Mucosa of rectum (tissue), 2 donors: ENCODE measurements around the gene RER1.

Source experiments
- H3K27ac ChIP-seq, 2 donors: one replicate each; pipeline ENCODE4 v1.7.0; 2013; ENCODE audit warnings: inconsistent platforms in 2 of 2, low read depth in 2 of 2, low read length in 2 of 2
- H3K27me3 ChIP-seq, 2 donors: one replicate each; pipeline ENCODE4 v1.7.0; 2013; ENCODE audit warnings: low read length in 2 of 2; ENCODE audit not compliant: control insufficient read depth in 2 of 2, insufficient read depth in 2 of 2
- H3K36me3 ChIP-seq, 2 donors: one replicate each; pipeline ENCODE4 v1.7.0; 2013; ENCODE audit warnings: low read length in 2 of 2; ENCODE audit not compliant: control insufficient read depth in 2 of 2, insufficient read depth in 2 of 2
- H3K4me1 ChIP-seq, 2 donors: one replicate each; pipeline ENCODE4 v1.7.0; 2013; ENCODE audit warnings: low read length in 2 of 2, mild to moderate bottlenecking in 1 of 2; ENCODE audit not compliant: control insufficient read depth in 2 of 2, insufficient read depth in 2 of 2
- H3K4me3 ChIP-seq, 2 donors: one replicate each; pipeline ENCODE4 v1.7.0; 2013; ENCODE audit warnings: low read length in 2 of 2
- H3K9ac ChIP-seq, 2 donors: one replicate each; pipeline ENCODE4 v1.7.0; 2013; ENCODE audit warnings: low read length in 2 of 2, low read depth in 1 of 2, mild to moderate bottlenecking in 1 of 2
- H3K9me3 ChIP-seq, 2 donors: one replicate each; pipeline ENCODE4 v1.7.0; 2013; ENCODE audit warnings: low read length in 2 of 2; ENCODE audit not compliant: control insufficient read depth in 2 of 2
- donor health status: healthy.
- donor health status: Normal muscosa, but diverticular disease.

RER1 gene

DNA sequence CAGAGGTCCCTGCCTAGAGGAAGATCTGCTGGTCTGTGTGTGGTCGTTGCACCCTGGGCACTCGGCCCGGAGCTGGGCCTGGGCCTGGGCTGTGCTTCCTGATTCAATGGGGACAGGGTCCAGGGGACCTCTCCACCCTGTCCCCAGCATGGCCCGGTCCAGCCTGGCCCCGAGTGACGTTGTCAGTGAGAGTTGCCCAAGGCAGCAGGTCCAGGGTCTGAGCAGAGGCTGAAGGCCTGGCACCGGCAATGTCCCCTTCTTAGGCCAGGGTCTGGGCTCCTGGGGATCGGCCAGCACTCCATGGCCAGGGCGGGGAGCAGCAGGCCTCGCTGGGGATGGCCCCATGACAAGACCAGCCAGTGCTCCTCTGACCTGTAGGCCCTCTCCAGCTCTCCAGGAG is 36.3 kb downstream of the RER1 start:
- H3K9me3 ChIP-seq: peaks cover 0 to 3% of the 10 kb centered on the region in 2 donors
- no peaks in the 10 kb centered on the region for H3K27me3 ChIP-seq
- no peak overlapping the region for H3K27ac ChIP-seq
- H3K9ac ChIP-seq: no peak overlapping the region
- H3K4me3 ChIP-seq: no peak overlapping the region
- no peaks in the 10 kb centered on the region for H3K4me1 ChIP-seq
- H3K36me3 ChIP-seq: no peaks in the 10 kb centered on the region

DNA sequence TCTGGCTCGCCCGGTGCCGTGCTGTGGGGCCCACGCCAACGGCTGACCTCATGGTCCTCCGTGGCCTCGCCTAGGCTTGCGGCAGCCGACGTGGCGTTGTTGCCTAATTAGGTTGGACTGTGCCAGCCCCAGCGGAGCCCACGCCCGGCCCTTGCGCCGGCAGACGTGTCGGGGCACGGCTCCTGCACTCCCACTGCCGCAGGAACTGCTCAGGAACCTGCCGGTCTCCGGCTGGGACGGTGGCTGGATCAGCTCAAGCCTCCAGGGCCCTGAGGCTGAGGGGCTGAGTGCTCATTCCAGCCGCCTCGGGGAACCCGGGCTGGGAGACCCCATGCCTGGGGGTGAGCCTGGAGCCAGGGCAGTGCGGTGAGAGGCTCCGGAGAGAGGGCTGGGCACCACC is 36.8 kb downstream of the RER1 start:
- Histone ChIP-seq H3K27ac (no peak overlapping the region), H3K27me3 (no peaks in the 10 kb centered on the region), H3K4me1 (no peaks in the 10 kb centered on the region), H3K9ac (no peak overlapping the region), H3K36me3 (no peaks in the 10 kb centered on the region), H3K9me3 (no peaks in the 10 kb centered on the region), H3K4me3 (no peak overlapping the region)

DNA sequence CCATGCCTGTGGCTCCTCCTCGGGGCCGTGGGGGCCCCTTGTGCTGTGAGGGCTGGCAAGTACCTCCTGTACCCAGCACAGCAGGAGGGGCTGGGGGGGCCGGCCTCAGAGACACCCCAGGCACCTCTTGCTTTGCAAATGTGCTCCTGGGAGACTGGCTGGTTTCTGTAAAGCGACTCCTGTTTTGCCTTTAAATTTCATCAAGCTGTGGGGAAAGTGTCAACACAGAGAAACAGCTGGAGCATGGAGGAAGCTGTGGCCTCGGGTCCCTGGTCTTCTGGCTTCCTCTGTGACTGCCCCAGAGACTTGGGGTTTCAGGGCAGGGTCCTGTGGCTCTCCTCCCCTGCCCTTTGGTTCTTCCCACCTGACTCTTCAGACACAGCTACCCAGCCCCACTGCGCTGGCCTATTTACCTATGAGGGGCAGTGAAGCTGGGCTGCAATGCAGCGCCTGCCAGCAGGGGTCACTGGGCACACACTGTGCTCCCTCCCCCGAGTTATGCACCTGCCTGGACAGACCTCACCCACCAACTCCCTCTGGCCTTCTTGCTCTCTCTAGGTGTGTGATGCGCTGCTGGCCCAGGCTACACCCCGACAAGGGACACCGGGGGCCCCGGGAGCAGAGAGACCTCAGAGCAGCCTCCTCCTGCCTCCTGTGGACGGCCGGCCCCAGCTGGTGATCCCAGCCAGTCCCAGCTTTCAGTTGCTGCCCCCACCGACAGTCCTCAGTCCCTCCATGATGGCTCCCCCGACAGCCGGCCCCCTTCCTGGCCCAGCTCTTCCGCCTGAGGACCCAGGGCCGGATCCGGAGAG is 38.3 kb downstream of the RER1 start:
- no peak overlapping the region for H3K27ac ChIP-seq
- H3K27me3 ChIP-seq: no peaks in the 10 kb centered on the region
- H3K4me1 ChIP-seq: no peaks in the 10 kb centered on the region
- no peak overlapping the region for H3K4me3 ChIP-seq
- H3K9ac ChIP-seq: no peak overlapping the region
- H3K9me3 ChIP-seq: no peaks in the 10 kb centered on the region
- H3K36me3 ChIP-seq: no peaks in the 10 kb centered on the region

DNA sequence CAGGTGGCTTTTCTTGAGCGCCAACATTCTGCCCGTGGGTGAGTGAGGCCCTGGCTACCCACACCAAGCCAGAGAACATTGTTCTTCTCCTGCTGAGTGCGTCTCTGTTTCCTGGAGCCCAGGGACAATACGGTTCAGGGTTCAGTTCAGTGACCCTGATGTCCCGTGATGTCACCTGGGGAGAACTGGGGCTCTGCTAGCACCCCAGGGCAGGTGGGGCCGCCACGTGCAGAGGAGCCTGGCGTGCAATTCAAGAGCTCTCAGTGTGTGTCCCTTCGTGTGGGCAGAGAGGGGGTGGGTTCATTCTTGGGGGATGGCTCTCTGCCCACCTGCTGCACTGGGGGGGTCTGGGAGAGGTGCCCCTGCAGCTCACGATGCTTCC is 38.9 kb downstream of the RER1 start:
- H3K36me3 ChIP-seq: no peaks in the 10 kb centered on the region
- no peak overlapping the region for H3K27ac ChIP-seq
- H3K27me3 ChIP-seq: no peaks in the 10 kb centered on the region
- no peak overlapping the region for H3K9ac ChIP-seq
- no peaks in the 10 kb centered on the region for H3K4me1 ChIP-seq
- H3K9me3 ChIP-seq: no peaks in the 10 kb centered on the region
- no peak overlapping the region for H3K4me3 ChIP-seq

DNA sequence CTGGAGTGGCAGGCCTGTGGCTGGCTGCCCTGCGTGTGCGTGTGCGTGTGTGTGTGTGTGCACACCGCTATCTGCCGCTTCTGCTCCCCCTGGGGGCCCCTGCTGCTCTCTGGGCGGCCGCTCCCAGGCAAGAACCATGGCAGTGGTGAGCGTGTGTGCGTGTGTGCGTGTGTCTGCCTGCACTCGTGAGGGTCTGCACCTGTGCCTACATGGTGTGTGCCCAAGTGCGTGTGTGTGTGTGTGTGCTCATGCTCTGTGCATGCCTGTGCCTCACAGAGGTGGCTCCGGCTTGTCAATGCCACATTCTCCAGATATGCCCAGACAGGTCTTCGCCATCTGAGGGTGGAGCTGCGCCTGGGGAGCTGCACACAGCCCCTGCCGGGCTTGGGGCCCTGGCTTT is 39.5 kb downstream of the RER1 start:
- H3K4me1 ChIP-seq: no peaks in the 10 kb centered on the region
- H3K27me3 ChIP-seq: no peaks in the 10 kb centered on the region
- no peak overlapping the region for H3K4me3 ChIP-seq
- no peak overlapping the region for H3K27ac ChIP-seq
- H3K36me3 ChIP-seq: no peaks in the 10 kb centered on the region
- no peaks in the 10 kb centered on the region for H3K9me3 ChIP-seq
- H3K9ac ChIP-seq: no peak overlapping the region

DNA sequence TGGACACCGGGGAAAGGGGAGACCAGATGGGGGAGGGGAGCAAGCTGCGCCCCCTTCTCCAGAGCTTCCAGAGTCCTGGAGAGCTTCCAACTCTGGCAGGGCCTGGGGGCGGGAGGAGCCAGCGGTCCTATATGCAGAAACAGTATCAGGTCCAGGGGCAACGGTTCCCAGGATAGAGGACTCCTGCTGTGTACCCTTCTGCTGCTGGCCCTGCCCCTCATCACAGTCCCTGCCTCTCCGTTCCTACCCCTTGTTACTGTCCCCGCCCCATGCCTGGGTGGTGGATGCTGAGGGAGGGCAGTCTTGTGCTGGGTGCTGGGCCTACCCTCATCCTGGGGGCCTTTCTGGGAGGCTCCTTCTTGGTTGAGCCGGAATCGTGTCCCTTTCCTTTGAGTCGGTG is 39.9 kb downstream of the RER1 start:
- no peak overlapping the region for H3K9ac ChIP-seq
- no peaks in the 10 kb centered on the region for H3K27me3 ChIP-seq
- no peak overlapping the region for H3K4me3 ChIP-seq
- no peak overlapping the region for H3K27ac ChIP-seq
- no peaks in the 10 kb centered on the region for H3K36me3 ChIP-seq
- no peaks in the 10 kb centered on the region for H3K4me1 ChIP-seq
- H3K9me3 ChIP-seq: no peaks in the 10 kb centered on the region

DNA sequence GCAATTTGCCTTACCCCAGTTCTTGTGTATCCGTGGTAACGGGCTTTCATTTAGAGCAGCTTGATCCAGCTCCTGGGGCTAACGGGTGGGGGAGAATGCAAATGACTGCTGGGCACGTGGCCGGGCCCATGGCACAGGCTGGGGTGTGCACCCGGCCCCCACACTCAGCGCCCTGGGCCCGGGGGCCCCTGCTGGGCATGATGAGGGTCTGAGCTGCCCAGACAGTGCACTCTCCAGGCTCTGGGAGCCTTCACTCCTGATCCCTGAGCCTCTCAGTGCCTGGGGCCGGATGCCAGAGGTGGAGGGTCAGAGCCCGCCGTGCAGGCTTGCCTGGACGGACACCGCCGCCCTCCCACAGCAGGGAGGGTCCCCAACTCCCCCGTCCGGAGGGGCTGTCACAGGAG is 40.8 kb downstream of the RER1 start:
- Histone ChIP-seq H3K4me1 (no peaks in the 10 kb centered on the region), H3K9me3 (no peaks in the 10 kb centered on the region), H3K36me3 (no peaks in the 10 kb centered on the region), H3K4me3 (no peak overlapping the region), H3K27me3 (no peaks in the 10 kb centered on the region), H3K27ac (no peak overlapping the region), H3K9ac (no peak overlapping the region)

DNA sequence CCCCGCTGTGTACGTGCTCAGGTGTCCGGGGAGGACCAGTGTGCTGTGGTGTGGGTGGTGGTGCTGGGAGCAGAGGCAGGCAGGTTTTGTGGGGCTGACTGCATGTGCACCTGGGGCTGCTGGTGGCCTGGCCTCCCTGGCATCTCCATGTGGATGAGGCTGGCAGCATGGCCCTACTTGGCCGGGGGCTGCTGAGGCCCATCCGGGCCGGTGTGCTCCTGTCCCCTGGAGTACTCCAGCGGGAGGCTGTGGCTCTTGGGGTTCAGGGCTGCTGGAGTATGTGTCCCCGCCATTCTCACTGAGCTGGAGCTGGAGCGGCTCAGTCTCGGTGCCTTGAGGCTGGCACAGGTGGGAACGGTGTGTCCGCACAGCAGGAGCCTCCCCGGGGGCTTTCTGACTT is 41.6 kb downstream of the RER1 start:
- Histone ChIP-seq H3K27ac (no peak overlapping the region), H3K9me3 (no peaks in the 10 kb centered on the region), H3K4me1 (peaks cover 2 to 4% of the 10 kb centered on the region in 2 donors), H3K4me3 (no peak overlapping the region), H3K9ac (no peak overlapping the region), H3K36me3 (no peaks in the 10 kb centered on the region), H3K27me3 (no peaks in the 10 kb centered on the region)

DNA sequence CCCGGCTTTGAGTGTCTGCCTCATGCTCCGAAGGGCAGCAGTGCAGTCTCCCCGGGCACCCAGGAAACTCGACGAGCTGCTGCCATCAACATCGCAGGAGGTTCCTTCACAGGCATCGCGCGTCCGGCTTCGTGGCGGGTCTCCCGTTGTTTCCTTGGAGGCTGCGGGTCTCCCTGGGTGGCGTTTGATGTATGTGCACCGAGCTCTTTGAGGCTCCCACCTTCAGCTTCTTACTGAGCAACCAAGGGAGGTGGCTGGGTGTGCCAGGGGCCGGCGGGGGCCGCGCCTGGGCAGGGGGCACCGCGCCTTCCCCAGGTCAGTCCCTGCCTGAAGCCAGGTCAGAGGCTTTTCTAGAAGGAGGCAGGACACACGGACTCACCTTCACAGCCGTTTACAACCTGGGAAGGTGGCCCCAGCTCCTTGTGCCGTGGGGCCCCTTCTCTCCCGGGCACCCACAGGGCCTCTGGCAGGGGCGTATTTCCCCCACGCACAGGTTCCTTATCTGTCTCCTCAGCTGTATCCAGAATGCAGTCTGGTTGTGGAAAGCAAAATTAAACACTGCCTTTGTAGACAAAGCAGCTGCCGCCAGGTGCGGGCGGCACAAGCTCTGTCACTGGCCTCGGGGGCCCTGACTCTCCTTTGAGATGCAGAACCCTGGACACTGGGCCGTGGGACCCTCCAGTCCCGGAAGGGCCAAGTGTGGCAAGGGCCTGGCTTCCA is 42.5 kb downstream of the RER1 start:
- Histone ChIP-seq H3K9ac (no peak overlapping the region), H3K36me3 (no peaks in the 10 kb centered on the region), H3K27ac (no peak overlapping the region), H3K9me3 (no peaks in the 10 kb centered on the region), H3K27me3 (no peaks in the 10 kb centered on the region), H3K4me3 (no peak overlapping the region), H3K4me1 (peaks cover 4 to 8% of the 10 kb centered on the region in 2 donors)

DNA sequence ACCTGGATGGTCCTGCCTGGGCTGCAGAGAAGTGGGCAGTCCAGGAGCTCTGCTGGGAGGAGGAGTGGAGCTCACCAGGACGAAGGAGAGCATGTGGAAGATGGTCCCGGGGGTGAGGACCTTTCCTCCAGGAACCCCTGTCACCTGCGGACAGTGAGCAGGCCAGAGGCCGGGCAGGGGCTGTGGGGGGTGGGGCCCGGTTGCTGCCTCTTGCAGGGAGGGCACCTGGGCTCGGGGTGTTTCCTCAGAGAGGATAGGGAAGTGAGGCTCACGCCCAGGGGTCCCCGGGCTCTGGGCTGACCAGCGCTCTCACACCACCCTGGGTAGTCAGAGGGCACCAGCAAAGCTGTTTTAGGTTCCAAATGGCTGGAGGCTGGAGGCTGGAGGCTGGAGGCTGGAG is 43.5 kb downstream of the RER1 start:
- Histone ChIP-seq H3K27me3 (no peaks in the 10 kb centered on the region), H3K4me1 (peaks cover 4 to 8% of the 10 kb centered on the region in 2 donors), H3K4me3 (no peak overlapping the region), H3K36me3 (no peaks in the 10 kb centered on the region), H3K9ac (no peak overlapping the region), H3K27ac (no peak overlapping the region), H3K9me3 (no peaks in the 10 kb centered on the region)
